BLaER1 (cell line): ENCODE results near the gene ZMIZ2.
"Not testable (repeated sequence)": the region's sequence is repeated elsewhere in the genome, so short reads cannot be mapped to it uniquely, and the experiment has no call there.

ENCODE experiments used
- H3K27ac ChIP-seq: shearing (Covaris generic); formaldehyde crosslinking; 2 replicates; pipeline ENCODE4 v1.8.1; 2022
- H3K27me3 ChIP-seq: shearing (Covaris generic); formaldehyde crosslinking; 2 replicates; pipeline ENCODE4 v1.8.1; 2022
- H3K36me3 ChIP-seq: shearing (Covaris generic); formaldehyde crosslinking; 2 replicates; pipeline ENCODE4 v1.8.1; 2022
- H3K4me1 ChIP-seq: shearing (Covaris generic); formaldehyde crosslinking; 2 replicates; pipeline ENCODE4 v1.8.1; 2022
- H3K4me2 ChIP-seq: shearing (Covaris generic); formaldehyde crosslinking; 2 replicates; pipeline ENCODE4 v1.8.1; 2022
- H3K4me3 ChIP-seq: shearing (Covaris generic); formaldehyde crosslinking; 2 replicates; pipeline ENCODE4 v1.8.1; 2022
- H3K9ac ChIP-seq: shearing (Covaris generic); formaldehyde crosslinking; 2 replicates; pipeline ENCODE4 v1.8.1; 2022
- H3K9me3 ChIP-seq: shearing (Covaris generic); formaldehyde crosslinking; 2 replicates; pipeline ENCODE4 v1.8.1; 2022
- H4K20me1 ChIP-seq: shearing (Covaris generic); formaldehyde crosslinking; 2 replicates; pipeline ENCODE4 v1.8.1; 2022
- Cebpa-rat ChIP-seq: shearing (Covaris generic); IDR thresholded peaks from 2 replicates; pipeline ENCODE4 v1.8.1; 2022

The ZMIZ2 gene

DNA sequence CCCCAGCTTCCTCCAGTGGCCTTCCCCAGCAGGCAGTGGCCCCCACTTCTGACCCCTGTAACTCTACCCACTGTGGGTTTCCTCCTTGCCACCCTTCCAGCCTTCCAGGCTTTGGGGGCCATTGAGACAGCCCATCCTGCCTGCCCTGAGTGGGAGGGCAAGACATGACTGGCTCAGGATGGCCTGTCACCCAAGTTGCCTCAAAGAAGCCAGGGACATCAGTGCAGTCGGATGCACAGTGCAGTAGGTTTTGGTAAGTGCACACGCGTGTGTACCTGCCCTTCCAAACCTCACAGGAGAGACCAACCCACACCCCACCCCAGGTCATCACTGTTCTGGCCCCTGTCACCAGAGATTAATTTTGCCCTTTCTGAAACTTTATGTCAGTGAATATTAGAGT lies 22.7 kb downstream of the ZMIZ2 start:
- peaks cover 37% of the 10 kb centered on the region for H3K36me3 ChIP-seq
- H3K27ac ChIP-seq: no peak overlapping the region
- no peak overlapping the region for H3K9ac ChIP-seq
- H3K9me3 ChIP-seq: no peaks in the 10 kb centered on the region
- H3K4me1 ChIP-seq: peaks cover 35% of the 10 kb centered on the region
- TF ChIP-seq Cebpa-rat: no peak
- no peaks in the 10 kb centered on the region for H3K27me3 ChIP-seq
- no peak overlapping the region for H3K4me2 ChIP-seq
- H3K4me3 ChIP-seq: no peak overlapping the region
- H4K20me1 ChIP-seq: 0 out of 2 replicates have a peak, but pooled peaks cover 9% of the 10 kb centered on the region

DNA sequence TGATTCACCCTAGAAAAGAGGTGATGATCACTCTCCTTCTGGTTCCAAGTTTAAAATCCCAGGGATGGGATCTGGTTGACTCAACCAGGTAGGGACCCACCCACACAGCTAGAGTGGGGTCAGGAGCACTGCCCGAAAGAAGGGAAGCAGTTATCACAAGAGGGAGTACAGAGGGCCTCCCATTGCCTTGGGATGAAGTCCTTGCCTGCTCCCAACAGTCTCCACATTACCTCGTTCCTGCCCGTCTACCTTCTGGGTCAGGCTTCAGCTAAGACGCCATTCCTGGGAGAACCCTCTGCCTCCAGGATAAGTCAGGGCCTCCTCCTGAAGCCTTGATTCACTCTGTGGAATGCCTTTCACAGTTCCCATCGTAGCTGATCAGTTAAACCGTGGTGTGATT lies 23.8 kb downstream of the ZMIZ2 start:
- no peak overlapping the region for H3K9ac ChIP-seq
- H4K20me1 ChIP-seq: 0 out of 2 replicates have a peak, but pooled peaks cover 2% of the 10 kb centered on the region
- no peak overlapping the region for H3K4me2 ChIP-seq
- H3K9me3 ChIP-seq: no peaks in the 10 kb centered on the region
- H3K36me3 ChIP-seq: peaks cover 27% of the 10 kb centered on the region
- H3K27me3 ChIP-seq: no peaks in the 10 kb centered on the region
- no peak overlapping the region for H3K4me3 ChIP-seq
- TF ChIP-seq Cebpa-rat: no peak
- no peak overlapping the region for H3K27ac ChIP-seq
- H3K4me1 ChIP-seq: peaks cover 28% of the 10 kb centered on the region

DNA sequence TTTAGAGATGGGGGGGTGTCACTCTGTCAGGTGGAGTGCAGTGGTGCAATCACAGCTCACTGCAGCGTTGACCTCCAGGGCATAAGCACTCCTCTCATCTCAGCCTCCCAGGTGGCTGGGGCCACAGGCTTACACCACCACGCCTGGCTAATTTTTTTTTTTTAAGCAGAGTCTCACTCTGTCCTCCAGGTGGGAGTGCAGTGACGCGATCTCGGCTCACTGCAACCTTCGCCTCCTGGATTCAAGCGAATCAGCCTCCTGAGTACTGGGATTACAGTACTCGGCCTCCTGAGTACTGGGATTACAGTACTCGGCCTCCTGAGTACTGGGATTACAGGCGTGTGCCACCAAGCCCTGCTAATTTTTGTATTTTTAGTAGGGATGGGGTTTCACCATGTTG lies 24.2 kb downstream of the ZMIZ2 start:
- no peak overlapping the region for H3K4me2 ChIP-seq
- H3K27ac ChIP-seq: no peak overlapping the region
- H3K27me3 ChIP-seq: no peaks in the 10 kb centered on the region
- H4K20me1 ChIP-seq: no peaks in the 10 kb centered on the region
- peaks cover 22% of the 10 kb centered on the region for H3K36me3 ChIP-seq
- H3K9ac ChIP-seq: no peak overlapping the region
- H3K4me1 ChIP-seq: peaks cover 24% of the 10 kb centered on the region; the same call in 1 of the 2 replicates
- no peaks in the 10 kb centered on the region for H3K9me3 ChIP-seq
- no peak for TF ChIP-seq Cebpa-rat
- no peak overlapping the region for H3K4me3 ChIP-seq

DNA sequence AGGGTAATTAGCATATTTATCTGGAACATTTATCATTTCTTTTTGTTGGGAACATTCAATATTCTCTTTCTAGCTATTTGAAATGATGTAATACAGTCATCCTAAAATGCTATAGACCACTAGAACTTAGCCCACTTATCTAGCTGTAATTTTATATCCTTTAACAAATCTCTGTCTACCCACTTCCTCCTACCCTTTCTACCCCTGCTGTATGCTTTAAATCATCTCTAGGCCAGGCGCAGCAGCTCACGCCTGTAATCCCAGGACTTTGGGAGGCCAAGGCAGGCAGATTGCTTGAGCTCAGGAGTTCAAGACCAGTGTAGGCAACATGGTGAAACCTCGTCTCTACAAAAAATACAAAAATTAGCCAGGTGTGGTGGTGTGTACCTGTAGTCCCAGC lies 25.8 kb downstream of the ZMIZ2 start:
- H3K36me3 ChIP-seq, H3K9ac ChIP-seq, H3K27ac ChIP-seq, H3K27me3 ChIP-seq, H3K4me2 ChIP-seq, H3K9me3 ChIP-seq, H4K20me1 ChIP-seq, H3K4me3 ChIP-seq: not testable (repeated sequence)
- H3K4me1 ChIP-seq: peaks cover 13% of the 10 kb centered on the region; the same call in 1 of the 2 replicates

DNA sequence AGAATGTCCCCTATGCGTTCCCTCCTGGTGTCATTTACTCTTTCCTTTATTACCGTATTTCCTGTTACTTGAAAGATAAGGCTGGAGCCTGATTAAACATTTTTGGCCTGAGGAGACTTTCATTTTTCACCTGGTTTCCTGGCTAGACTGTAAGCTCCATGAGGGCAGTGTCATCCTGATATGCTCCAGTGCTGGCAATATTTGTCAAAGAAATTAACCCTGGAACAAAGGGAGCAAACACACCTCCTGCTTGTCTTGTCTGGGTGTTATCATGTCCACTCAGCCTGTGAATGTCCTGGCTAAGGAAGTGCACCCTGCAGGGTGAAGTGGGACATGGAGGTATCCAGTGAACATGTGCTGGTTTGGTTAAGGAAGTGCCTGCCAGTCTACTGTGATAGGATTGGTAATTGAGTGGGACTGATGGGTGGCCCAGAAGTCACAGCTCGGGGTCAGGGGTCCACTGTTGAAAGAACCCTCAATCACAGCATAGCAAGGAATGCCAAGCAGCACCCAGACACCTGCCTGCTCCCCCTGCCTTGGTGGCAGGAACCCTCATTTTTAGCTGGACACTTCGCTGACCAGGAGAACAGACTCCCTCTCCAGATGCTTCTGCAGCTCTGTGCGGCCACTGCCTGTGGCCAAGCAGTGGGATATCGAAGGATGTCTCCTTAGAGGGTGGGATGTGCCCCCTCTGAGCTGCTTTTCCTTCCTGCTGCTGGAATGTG lies 26.9 kb downstream of the ZMIZ2 start:
- no peak overlapping the region for H3K4me2 ChIP-seq
- no peak for TF ChIP-seq Cebpa-rat

DNA sequence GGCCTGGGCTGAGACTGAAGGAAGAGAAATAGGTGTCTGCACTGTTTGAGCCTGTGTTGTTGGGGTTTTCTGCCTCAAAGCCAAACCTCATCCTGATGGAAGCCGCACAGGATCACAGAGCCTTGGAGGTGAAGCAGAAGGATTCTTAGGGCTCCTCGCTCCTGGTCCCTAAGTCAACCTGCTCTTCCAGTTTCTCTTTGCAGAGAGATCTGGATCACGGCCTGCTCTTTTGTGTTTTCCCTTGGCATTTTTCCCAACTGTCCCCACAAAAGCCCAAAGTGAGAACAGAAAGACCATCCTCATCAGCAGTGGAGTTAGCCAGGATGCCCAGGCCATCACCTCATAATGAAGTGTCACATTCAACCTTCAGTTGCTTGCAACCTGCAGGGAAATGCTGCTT lies 27.6 kb downstream of the ZMIZ2 start:
- no peaks in the 10 kb centered on the region for H3K36me3 ChIP-seq
- H3K4me1 ChIP-seq: 0 out of 2 replicates have a peak, but pooled peaks cover 6% of the 10 kb centered on the region
- no peak for TF ChIP-seq Cebpa-rat
- no peaks in the 10 kb centered on the region for H3K9me3 ChIP-seq
- H3K9ac ChIP-seq: no peak overlapping the region
- no peak overlapping the region for H3K4me3 ChIP-seq
- no peaks in the 10 kb centered on the region for H3K27me3 ChIP-seq
- H4K20me1 ChIP-seq: no peaks in the 10 kb centered on the region
- H3K27ac ChIP-seq: no peak overlapping the region
- H3K4me2 ChIP-seq: no peak overlapping the region

More for the DNA sequence above, 26.9 kb downstream of the ZMIZ2 start:
- Histone ChIP-seq H3K4me3 (no peak overlapping the region), H4K20me1 (no peaks in the 10 kb centered on the region), H3K9ac (no peak overlapping the region), H3K4me1 (0 out of 2 replicates have a peak, but pooled peaks cover 6% of the 10 kb centered on the region), H3K27me3 (no peaks in the 10 kb centered on the region), H3K27ac (no peak overlapping the region), H3K9me3 (no peaks in the 10 kb centered on the region), H3K36me3 (no peaks in the 10 kb centered on the region)

DNA sequence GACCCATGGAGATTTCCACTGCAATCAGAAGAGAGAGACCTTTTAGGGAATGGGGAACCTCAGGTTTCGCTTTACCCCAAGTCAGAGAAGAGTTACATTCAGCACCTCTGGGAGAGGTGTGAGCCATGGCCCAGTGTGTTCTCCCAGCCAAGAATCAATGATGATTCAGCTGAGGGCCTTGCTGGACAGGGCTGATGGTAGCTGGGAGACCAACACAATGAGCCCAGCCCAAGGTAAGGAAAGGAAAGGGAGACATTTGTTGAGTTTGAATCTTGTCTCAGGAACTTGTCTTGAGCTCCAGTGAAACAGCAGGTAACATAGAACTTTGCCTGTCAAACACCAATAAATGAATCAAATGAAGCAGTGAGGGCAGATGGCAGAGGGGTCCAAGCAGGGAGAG lies 33.8 kb downstream of the ZMIZ2 start:
- H3K27me3 ChIP-seq: no peaks in the 10 kb centered on the region
- no peak overlapping the region for H3K4me3 ChIP-seq
- no peak overlapping the region for H3K27ac ChIP-seq
- no peak for TF ChIP-seq Cebpa-rat
- no peaks in the 10 kb centered on the region for H3K36me3 ChIP-seq
- peaks cover 9% of the 10 kb centered on the region for H3K4me1 ChIP-seq
- H3K4me2 ChIP-seq: no peak overlapping the region
- no peak overlapping the region for H3K9ac ChIP-seq
- H3K9me3 ChIP-seq: peaks cover 26% of the 10 kb centered on the region
- H4K20me1 ChIP-seq: no peaks in the 10 kb centered on the region

DNA sequence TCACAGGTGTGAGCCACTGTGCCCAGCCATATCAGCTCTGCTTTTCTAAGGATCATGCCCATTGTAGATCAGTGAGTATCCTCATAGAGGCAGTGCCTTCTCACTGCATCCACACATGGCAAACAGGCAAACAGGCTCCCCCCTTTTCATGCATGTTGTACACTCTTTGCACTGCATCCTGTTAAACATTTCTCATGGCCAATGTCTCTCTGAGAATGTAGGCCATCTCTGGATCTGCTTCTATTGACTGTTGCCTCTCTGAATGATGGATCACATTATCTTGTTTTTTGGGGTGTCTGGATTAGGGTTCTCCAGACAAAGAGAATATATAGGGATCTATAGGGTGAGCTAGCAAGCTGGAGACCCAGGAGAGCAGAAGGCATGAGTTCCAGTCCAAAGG lies 34.8 kb downstream of the ZMIZ2 start:
- Histone ChIP-seq H3K4me2 (no peak overlapping the region), H3K27me3 (no peaks in the 10 kb centered on the region), H4K20me1 (no peaks in the 10 kb centered on the region), H3K4me1 (peaks cover 9% of the 10 kb centered on the region), H3K9ac (no peak overlapping the region), H3K4me3 (no peak overlapping the region), H3K27ac (no peak overlapping the region), H3K36me3 (no peaks in the 10 kb centered on the region), H3K9me3 (peaks cover 26% of the 10 kb centered on the region)
- no peak for TF ChIP-seq Cebpa-rat

DNA sequence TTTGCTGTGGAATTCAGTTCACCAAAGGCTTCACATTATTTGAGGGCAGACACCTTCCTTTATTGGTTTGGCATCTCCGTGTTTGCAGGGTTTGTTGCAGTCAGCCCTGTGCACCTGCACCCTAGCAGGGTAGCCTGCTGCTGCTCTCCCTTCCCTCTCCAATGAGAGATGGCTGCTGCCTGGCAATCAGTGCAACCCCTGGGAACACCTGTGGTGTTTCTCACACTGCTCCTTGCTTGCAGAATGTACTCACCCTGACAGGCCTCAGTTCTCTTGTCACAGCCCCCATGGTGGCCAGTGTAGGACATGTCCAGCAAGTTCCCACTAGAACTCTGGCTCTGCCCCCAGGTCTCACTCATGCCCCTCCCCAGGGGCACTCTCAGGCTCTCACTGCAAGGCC lies 35.7 kb downstream of the ZMIZ2 start:
- TF ChIP-seq Cebpa-rat: no peak
- no peaks in the 10 kb centered on the region for H3K27me3 ChIP-seq
- no peaks in the 10 kb centered on the region for H3K36me3 ChIP-seq
- H3K9ac ChIP-seq: no peak overlapping the region
- no peaks in the 10 kb centered on the region for H4K20me1 ChIP-seq
- H3K4me1 ChIP-seq: peaks cover 9% of the 10 kb centered on the region
- no peak overlapping the region for H3K27ac ChIP-seq
- peaks cover 26% of the 10 kb centered on the region for H3K9me3 ChIP-seq
- no peak overlapping the region for H3K4me3 ChIP-seq
- no peak overlapping the region for H3K4me2 ChIP-seq

DNA sequence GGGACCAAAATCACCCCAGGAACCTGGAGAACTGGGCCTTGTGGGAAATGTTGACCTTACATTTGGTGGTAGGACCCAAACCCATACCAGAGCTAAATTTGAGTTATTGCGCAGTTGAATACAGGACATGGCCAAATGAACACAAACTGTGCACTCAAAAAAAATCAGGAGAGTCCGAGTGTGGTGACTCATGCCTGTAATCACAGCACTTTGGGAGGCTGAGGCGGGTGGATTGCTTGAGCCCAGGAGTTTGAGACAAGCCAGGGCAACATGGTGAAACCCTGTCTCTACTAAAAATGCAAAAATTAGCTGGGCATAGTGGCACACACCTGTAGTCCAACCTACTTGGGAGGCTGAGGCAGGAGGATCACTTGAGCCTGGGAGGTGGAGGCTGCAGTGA lies 36.6 kb downstream of the ZMIZ2 start:
- H3K4me1 ChIP-seq, H4K20me1 ChIP-seq, H3K4me3 ChIP-seq, H3K27me3 ChIP-seq, H3K27ac ChIP-seq, H3K9ac ChIP-seq, H3K4me2 ChIP-seq, H3K36me3 ChIP-seq: not testable (repeated sequence)
- H3K9me3 ChIP-seq: peaks cover 26% of the 10 kb centered on the region

DNA sequence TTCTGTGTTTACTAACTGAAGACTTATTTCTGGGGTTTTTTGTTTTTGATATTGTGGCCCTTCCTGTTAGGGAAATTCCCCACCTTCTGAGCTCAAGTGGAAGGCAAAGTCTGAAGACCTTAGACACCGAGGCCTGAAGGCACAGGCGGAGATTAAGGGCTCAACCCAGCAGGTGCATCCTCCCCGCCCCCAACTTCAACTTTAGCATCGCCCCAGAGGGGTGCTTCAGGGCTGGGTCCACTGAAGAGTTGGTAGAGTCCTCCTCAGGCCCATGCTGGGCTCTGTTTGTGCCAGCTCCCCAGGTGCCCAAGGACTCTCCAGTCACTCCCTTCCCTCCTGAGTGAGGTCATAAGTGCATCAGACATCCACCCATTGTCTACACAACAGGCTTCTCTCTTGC lies 38.4 kb downstream of the ZMIZ2 start:
- H3K4me1 ChIP-seq: peaks cover 9% of the 10 kb centered on the region
- no peak overlapping the region for H3K9ac ChIP-seq
- no peaks in the 10 kb centered on the region for H4K20me1 ChIP-seq
- H3K4me3 ChIP-seq: no peak overlapping the region
- peaks cover 26% of the 10 kb centered on the region for H3K9me3 ChIP-seq
- no peak for TF ChIP-seq Cebpa-rat
- peak overlapping the region; percentile 43 for H3K4me2 ChIP-seq
- H3K27me3 ChIP-seq: no peaks in the 10 kb centered on the region
- no peaks in the 10 kb centered on the region for H3K36me3 ChIP-seq
- H3K27ac ChIP-seq: no peak overlapping the region
